HFFc6 (cell line): ENCODE measurements around the gene FAM174B. TPM values are rescaled to one million over a fixed set of nuclear protein-coding genes. Genes with fewer than 3 reads are reported as not detected.

Experiments used
- DNase-seq: peaks from one replicate; pipeline ENCODE4 v3.0.0-alpha.2; 2018
- H3K27ac Mint-ChIP-seq: 2 replicates; pipeline ENCODE4 v1.8.0; 2020; ENCODE audit warnings: mild to moderate bottlenecking, mixed read lengths
- H3K27me3 Mint-ChIP-seq: 2 replicates; pipeline ENCODE4 v1.8.0; 2021; ENCODE audit warnings: mild to moderate bottlenecking, moderate library complexity, mixed read lengths; ENCODE audit not compliant: insufficient read depth
- H3K36me3 Mint-ChIP-seq: 2 replicates; pipeline ENCODE4 v1.8.0; 2021; ENCODE audit warnings: low read depth, mixed read lengths
- H3K4me1 Mint-ChIP-seq: 2 replicates; pipeline ENCODE4 v1.8.0; 2020; ENCODE audit warnings: low read depth, mixed read lengths
- H3K4me3 Mint-ChIP-seq: 2 replicates; pipeline ENCODE4 v1.8.0; 2020; ENCODE audit warnings: mild to moderate bottlenecking, moderate library complexity, mixed read lengths
- H3K9me3 Mint-ChIP-seq: 2 replicates; pipeline ENCODE4 v1.8.0; 2020; ENCODE audit warnings: mild to moderate bottlenecking, mixed read lengths
- total RNA-seq, 6 experiments: library from RNA; stranded (reverse); fragmentation: NEBNext Ultra II Directional; extraction: Animal tissue kit (Norgen Biotek cat#: 25700); gene quantifications; 2 replicates in 1 of 6; 3 replicates in 5 of 6; pipeline ENCODE4 v1.2.3, GENCODE V29; 2021
- TF ChIP-seq, protein P1 (sequence below): fragments of 200-600 bp; sonication (generic); IDR thresholded peaks from 2 replicates; pipeline ENCODE4 v1.5.0; 2021; ENCODE audit warnings: antibody characterized with exemption, mild to moderate bottlenecking

Gene FAM174B
- total RNA-seq, 6 experiments from 2014 or later = 1.2 to 7.0 (median 2.3) TPM

DNA sequence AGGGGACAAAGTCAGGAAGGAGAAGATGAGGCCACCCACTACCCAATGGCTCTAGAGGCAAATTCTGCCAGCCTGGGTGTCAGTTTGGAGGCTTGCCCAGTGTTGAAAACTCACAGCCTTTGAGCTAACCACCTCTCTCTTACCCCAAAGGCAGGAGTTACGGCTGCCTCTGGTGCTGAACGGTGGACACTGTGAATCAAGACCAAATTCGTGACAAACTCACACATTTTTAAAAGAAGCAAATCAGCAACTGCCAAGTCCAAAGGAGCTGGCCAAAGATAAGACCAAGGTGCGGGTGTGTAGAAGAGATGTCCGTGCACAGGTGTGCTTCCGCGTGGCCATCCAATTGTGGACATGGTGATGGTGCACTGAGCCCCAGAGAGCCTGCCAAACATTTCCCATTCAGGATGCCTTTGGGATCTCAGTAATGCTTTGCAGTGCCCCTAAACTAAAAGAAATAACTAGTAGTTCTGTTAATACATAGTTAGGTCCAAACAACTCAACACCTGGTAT lies 74.6 kb downstream of the FAM174B start:
- H3K4me3 Mint-ChIP-seq = no peak overlapping the region
- no peak overlapping the region for H3K27ac Mint-ChIP-seq
- H3K4me1 Mint-ChIP-seq = no peaks in the 10 kb centered on the region
- peaks cover 18% of the 10 kb centered on the region for H3K27me3 Mint-ChIP-seq
- DNase-seq = no peak
- TF ChIP-seq, protein P1, sequence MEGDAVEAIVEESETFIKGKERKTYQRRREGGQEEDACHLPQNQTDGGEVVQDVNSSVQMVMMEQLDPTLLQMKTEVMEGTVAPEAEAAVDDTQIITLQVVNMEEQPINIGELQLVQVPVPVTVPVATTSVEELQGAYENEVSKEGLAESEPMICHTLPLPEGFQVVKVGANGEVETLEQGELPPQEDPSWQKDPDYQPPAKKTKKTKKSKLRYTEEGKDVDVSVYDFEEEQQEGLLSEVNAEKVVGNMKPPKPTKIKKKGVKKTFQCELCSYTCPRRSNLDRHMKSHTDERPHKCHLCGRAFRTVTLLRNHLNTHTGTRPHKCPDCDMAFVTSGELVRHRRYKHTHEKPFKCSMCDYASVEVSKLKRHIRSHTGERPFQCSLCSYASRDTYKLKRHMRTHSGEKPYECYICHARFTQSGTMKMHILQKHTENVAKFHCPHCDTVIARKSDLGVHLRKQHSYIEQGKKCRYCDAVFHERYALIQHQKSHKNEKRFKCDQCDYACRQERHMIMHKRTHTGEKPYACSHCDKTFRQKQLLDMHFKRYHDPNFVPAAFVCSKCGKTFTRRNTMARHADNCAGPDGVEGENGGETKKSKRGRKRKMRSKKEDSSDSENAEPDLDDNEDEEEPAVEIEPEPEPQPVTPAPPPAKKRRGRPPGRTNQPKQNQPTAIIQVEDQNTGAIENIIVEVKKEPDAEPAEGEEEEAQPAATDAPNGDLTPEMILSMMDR = no peak
- peaks cover 6% of the 10 kb centered on the region; the same call in 1 of the 2 replicates for H3K36me3 Mint-ChIP-seq
- H3K9me3 Mint-ChIP-seq = peaks cover 46% of the 10 kb centered on the region

DNA sequence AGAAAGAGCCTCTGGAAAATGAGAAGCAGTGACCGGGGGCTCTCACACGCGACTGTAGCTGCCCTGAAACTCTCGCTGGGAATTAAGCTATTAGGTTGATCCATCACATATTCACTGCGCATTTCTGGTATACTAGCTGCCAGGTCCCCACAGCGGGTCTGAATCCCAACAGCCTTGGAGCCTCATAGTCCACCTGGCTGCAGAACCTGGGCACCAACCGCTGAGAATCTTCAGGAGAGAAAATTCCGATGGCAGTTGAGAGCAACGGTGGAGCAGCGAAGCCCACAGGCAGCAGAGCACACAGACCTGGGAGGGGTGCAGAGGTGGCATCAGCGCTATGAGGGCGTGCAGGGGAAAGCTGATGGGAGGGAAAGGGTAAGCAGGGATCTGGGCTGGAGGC lies 75.1 kb downstream of the FAM174B start:
- H3K9me3 Mint-ChIP-seq = peaks cover 42% of the 10 kb centered on the region
- TF ChIP-seq, protein P1 = no peak
- peaks cover 18% of the 10 kb centered on the region for H3K27me3 Mint-ChIP-seq
- no peak for DNase-seq
- H3K27ac Mint-ChIP-seq = no peak overlapping the region
- H3K36me3 Mint-ChIP-seq = peaks cover 6% of the 10 kb centered on the region; the same call in 1 of the 2 replicates
- no peak overlapping the region for H3K4me3 Mint-ChIP-seq
- no peaks in the 10 kb centered on the region for H3K4me1 Mint-ChIP-seq

DNA sequence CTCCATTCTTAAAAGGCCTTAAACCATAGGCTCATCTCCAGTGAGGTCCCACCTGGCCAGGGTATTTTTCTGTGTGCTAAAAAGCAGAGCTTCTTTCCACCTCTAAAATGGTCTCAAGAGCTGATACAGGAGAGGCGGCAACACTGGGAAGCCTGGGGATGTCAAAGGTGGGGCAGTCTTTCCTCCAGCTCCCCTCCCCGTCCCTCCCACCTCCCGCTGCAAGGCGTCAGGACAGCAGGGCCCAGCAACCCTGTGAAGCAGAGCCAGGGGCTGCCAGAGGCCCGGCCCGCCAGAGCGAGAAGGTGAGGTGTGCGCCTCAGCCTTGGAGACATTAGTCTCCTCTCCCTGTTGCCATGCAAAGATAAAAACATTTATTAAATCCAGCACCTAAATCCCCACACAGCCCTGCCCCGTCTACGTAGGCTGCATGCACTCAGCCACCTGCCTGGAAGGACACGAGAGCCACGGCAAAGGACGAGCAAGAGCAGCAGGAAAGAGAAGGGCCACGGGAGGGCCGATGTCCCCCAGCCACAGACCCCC lies 75.6 kb downstream of the FAM174B start:
- TF ChIP-seq, protein P1 = no peak

DNA sequence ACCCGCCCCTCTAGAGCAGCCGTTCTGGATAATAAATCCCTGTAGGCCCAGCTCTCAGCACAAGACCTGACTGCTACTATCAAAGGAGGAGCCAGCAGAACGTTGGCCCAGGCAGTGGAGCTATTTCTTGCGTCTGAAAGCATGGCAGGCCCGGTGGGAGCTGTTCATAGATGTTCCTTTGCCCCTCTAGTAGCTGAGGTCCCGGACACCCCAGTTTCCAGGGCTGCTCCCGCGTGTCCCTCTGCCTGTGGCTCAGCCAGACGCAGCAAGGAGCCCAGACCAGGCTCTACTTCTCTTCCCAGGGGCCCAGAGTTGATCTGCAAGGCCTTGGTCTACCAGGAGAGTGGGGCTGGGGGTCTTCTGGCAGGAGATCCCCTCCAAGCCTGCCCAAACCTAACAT lies 76.1 kb downstream of the FAM174B start:
- H3K4me3 Mint-ChIP-seq = no peak overlapping the region
- peaks cover 39% of the 10 kb centered on the region for H3K9me3 Mint-ChIP-seq
- H3K36me3 Mint-ChIP-seq = peaks cover 6% of the 10 kb centered on the region; the same call in 1 of the 2 replicates
- no peak overlapping the region for H3K27ac Mint-ChIP-seq
- peaks cover 15% of the 10 kb centered on the region for H3K27me3 Mint-ChIP-seq
- H3K4me1 Mint-ChIP-seq = no peaks in the 10 kb centered on the region
- TF ChIP-seq, protein P1 = no peak
- no peak for DNase-seq

More for the DNA sequence above, 75.6 kb downstream of the FAM174B start:
- peaks cover 41% of the 10 kb centered on the region for H3K9me3 Mint-ChIP-seq
- peaks cover 17% of the 10 kb centered on the region for H3K27me3 Mint-ChIP-seq
- H3K4me1 Mint-ChIP-seq = no peaks in the 10 kb centered on the region
- H3K4me3 Mint-ChIP-seq = no peak overlapping the region
- H3K27ac Mint-ChIP-seq = no peak overlapping the region
- H3K36me3 Mint-ChIP-seq = peaks cover 6% of the 10 kb centered on the region; the same call in 1 of the 2 replicates
- no peak for DNase-seq

DNA sequence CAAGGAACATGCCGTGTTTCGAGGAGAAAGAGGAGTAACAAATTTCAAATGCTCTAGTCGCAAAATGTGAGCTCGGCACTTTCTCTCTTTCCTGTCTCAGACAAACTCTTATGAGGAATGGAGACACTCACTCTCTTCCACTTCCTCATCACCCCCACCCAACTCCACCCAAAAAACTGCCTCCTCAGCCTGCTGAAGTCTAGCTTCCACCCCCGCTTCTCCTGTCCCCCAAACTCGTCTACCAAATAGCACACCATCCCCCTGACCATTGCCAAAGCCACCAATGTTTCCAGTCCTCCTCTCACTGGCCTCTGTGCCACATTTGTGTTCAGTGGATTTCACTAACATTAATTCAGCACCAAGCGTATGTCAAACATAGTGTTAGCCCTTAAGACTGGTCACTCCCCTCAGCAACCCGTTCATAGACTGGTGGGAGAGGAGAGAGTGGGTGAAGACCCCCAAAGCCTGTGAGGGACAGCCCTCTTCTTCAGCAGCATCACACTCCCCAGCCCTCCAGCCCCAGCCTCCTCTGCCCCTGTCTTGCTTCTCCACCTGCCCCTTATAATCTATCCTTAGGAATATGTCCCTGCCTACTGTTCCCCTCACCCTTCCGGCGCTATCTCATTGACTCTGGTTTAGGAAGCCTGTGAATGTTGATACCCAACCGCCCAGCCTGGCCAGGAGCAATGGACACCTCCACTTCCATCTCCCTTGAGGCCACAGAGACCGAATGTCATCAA lies 77.3 kb downstream of the FAM174B start:
- no peak for DNase-seq
- Mint-ChIP-seq H3K27ac (no peak overlapping the region), H3K27me3 (peaks cover 10% of the 10 kb centered on the region), H3K36me3 (no peaks in the 10 kb centered on the region), H3K4me1 (no peaks in the 10 kb centered on the region), H3K4me3 (no peak overlapping the region), H3K9me3 (peaks cover 30% of the 10 kb centered on the region)
- TF ChIP-seq, protein P1 = no peak
